Neural progenitor cell (in vitro differentiated cells): ENCODE data around the gene ZCRB1. TPM values are rescaled to one million over a fixed set of nuclear protein-coding genes. Genes with fewer than 3 reads are reported as not detected.

ENCODE experiments used
- DNase-seq: peaks from one replicate; pipeline ENCODE4 v3.0.0-alpha.2; 2016; ENCODE audit warnings: low spot score
- H2AFZ ChIP-seq: fragments of 200-600 bp; sonication (generic); replicated peaks from 2 replicates; pipeline ENCODE4 v1.6.1; 2016; ENCODE audit warnings: antibody characterized with exemption
- H3F3A ChIP-seq: fragments of 200-600 bp; sonication (generic); 2 replicates; pipeline ENCODE4 v1.6.1; 2016; ENCODE audit warnings: antibody characterized with exemption, low read depth
- H3K27ac ChIP-seq: fragments of 200-600 bp; sonication (generic); 2 replicates; pipeline ENCODE4 v1.5.1; 2016; ENCODE audit warnings: mild to moderate bottlenecking
- H3K27me3 ChIP-seq: fragments of 200-600 bp; sonication (generic); 2 replicates; pipeline ENCODE4 v1.6.1; 2016; ENCODE audit warnings: mild to moderate bottlenecking, moderate library complexity
- H3K36me3 ChIP-seq: fragments of 200-600 bp; sonication (generic); 2 replicates; pipeline ENCODE4 v1.5.1; 2016
- H3K4me1 ChIP-seq: fragments of 200-600 bp; sonication (generic); 2 replicates; pipeline ENCODE4 v1.6.1; 2016; ENCODE audit warnings: mixed run types
- H3K4me2 ChIP-seq: fragments of 200-600 bp; sonication (generic); 2 replicates; pipeline ENCODE4 v1.6.1; 2016
- H3K4me3 ChIP-seq: fragments of 200-600 bp; sonication (generic); 2 replicates; pipeline ENCODE4 v1.5.1; 2016
- H3K79me2 ChIP-seq: fragments of 200-600 bp; sonication (generic); 2 replicates; pipeline ENCODE4 v1.6.1; 2016; ENCODE audit warnings: low read depth
- H3K9ac ChIP-seq: fragments of 200-600 bp; sonication (generic); 2 replicates; pipeline ENCODE4 v1.6.1; 2016
- H3K9me3 ChIP-seq: fragments of 200-600 bp; sonication (generic); 2 replicates; pipeline ENCODE4 v1.5.1; 2016; ENCODE audit warnings: low read depth
- H4K20me1 ChIP-seq: fragments of 200-600 bp; sonication (generic); 2 replicates; pipeline ENCODE4 v1.6.1; 2016; ENCODE audit warnings: low read depth
- H3K27ac Mint-ChIP-seq: 3 replicates; pipeline ENCODE4 v1.8.0; 2021; ENCODE audit warnings: mixed read lengths
- H3K27me3 Mint-ChIP-seq: 2 replicates; pipeline ENCODE4 v1.8.0; 2022; ENCODE audit warnings: low read depth, mild to moderate bottlenecking, inconsistent platforms, moderate library complexity, mixed read lengths; ENCODE audit not compliant: insufficient read depth
- H3K36me3 Mint-ChIP-seq: 3 replicates; pipeline ENCODE4 v1.8.0; 2021; ENCODE audit warnings: mixed read lengths
- H3K4me1 Mint-ChIP-seq: 3 replicates; pipeline ENCODE4 v1.8.0; 2021; ENCODE audit warnings: mixed read lengths
- H3K4me3 Mint-ChIP-seq: 3 replicates; pipeline ENCODE4 v1.8.0; 2021; ENCODE audit warnings: mild to moderate bottlenecking, moderate library complexity, mixed read lengths
- H3K9me3 Mint-ChIP-seq: 3 replicates; pipeline ENCODE4 v1.8.0; 2020; ENCODE audit warnings: mixed read lengths
- CTCF ChIP-seq: fragments of 200-600 bp; sonication (generic); IDR thresholded peaks from 2 replicates; pipeline ENCODE4 v1.5.1; 2017; ENCODE audit warnings: antibody characterized with exemption, mild to moderate bottlenecking
- EZH2 ChIP-seq: fragments of 200-600 bp; sonication (generic); IDR thresholded peaks from 2 replicates; pipeline ENCODE4 v1.6.1; 2017; ENCODE audit warnings: antibody characterized with exemption, mild to moderate bottlenecking, moderate library complexity
- EZH2phosphoT487 ChIP-seq: fragments of 200-600 bp; sonication (generic); IDR thresholded peaks from 2 replicates; pipeline ENCODE4 v1.6.1; 2017; ENCODE audit warnings: antibody characterized with exemption
- total RNA-seq: library from RNA; depleted of rRNA; stranded (reverse); fragments of >200 nt; gene quantifications from 2 replicates; pipeline ENCODE4 v1.2.3, GENCODE V29; 2015; ENCODE audit warnings: low replicate concordance

Gene ZCRB1
- total RNA-seq, 1 donor from 2014 or later, result 84.7 TPM

GRCh38 chr12:42362647-42363260 is 36.9 kb upstream of the ZCRB1 start:
- H3K79me2 ChIP-seq, result peaks cover 14% of the 10 kb centered on the region
- H3K4me1 ChIP-seq, result no peaks in the 10 kb centered on the region
- Mint-ChIP-seq H3K27me3 (no peaks in the 10 kb centered on the region), H3K4me1 (no peaks in the 10 kb centered on the region), H3K36me3 (peaks cover 20% of the 10 kb centered on the region), H3K4me3 (no peak overlapping the region), H3K27ac (no peak overlapping the region), H3K9me3 (no peaks in the 10 kb centered on the region)
- no peak overlapping the region for H3K9ac ChIP-seq
- no peaks in the 10 kb centered on the region for H4K20me1 ChIP-seq
- H2AFZ ChIP-seq, result no peak overlapping the region
- H3K27me3 ChIP-seq, result no peaks in the 10 kb centered on the region
- no peak for TF ChIP-seq EZH2phosphoT487
- TF ChIP-seq CTCF, result no peak
- TF ChIP-seq EZH2, result no peak
- H3K36me3 ChIP-seq, result no peaks in the 10 kb centered on the region
- no peaks in the 10 kb centered on the region for H3K9me3 ChIP-seq
- no peak for DNase-seq
- no peak overlapping the region for H3K27ac ChIP-seq
- H3K4me3 ChIP-seq, result no peak overlapping the region
- H3F3A ChIP-seq, result no peaks in the 10 kb centered on the region
- H3K4me2 ChIP-seq, result no peak overlapping the region

- TF ChIP-seq CTCF (no peak), EZH2phosphoT487 (no peak), EZH2 (no peak)
- Mint-ChIP-seq H3K27me3 (no peaks in the 10 kb centered on the region), H3K36me3 (peaks cover 21% of the 10 kb centered on the region), H3K9me3 (no peaks in the 10 kb centered on the region), H3K27ac (no peak overlapping the region), H3K4me1 (no peaks in the 10 kb centered on the region), H3K4me3 (no peak overlapping the region)
- H3K36me3 ChIP-seq, result no peaks in the 10 kb centered on the region
- no peak overlapping the region for H2AFZ ChIP-seq
- no peaks in the 10 kb centered on the region for H3K9me3 ChIP-seq
- no peaks in the 10 kb centered on the region for H4K20me1 ChIP-seq
- no peak overlapping the region for H3K4me3 ChIP-seq
- H3K9ac ChIP-seq, result no peak overlapping the region
- no peaks in the 10 kb centered on the region for H3F3A ChIP-seq
- H3K4me1 ChIP-seq, result no peaks in the 10 kb centered on the region
- H3K27ac ChIP-seq, result no peak overlapping the region
- H3K79me2 ChIP-seq, result peaks cover 18% of the 10 kb centered on the region
- no peak overlapping the region for H3K4me2 ChIP-seq
- DNase-seq, result no peak
- H3K27me3 ChIP-seq, result no peaks in the 10 kb centered on the region
Measured at GRCh38 chr12:42361909-42362646, 36.2 kb upstream of the ZCRB1 start.

GRCh38 chr12:42360747-42361403 is 35.0 kb upstream of the ZCRB1 start:
- no peaks in the 10 kb centered on the region for H4K20me1 ChIP-seq
- H3K27me3 ChIP-seq, result no peaks in the 10 kb centered on the region
- no peaks in the 10 kb centered on the region for H3K27me3 Mint-ChIP-seq
- H3K79me2 ChIP-seq, result peaks cover 18% of the 10 kb centered on the region
- no peak overlapping the region for H3K27ac ChIP-seq
- H3K9me3 Mint-ChIP-seq, result no peaks in the 10 kb centered on the region
- no peak overlapping the region for H3K4me3 ChIP-seq
- H2AFZ ChIP-seq, result no peak overlapping the region
- no peaks in the 10 kb centered on the region for H3K36me3 ChIP-seq
- no peaks in the 10 kb centered on the region for H3K4me1 Mint-ChIP-seq
- no peak for TF ChIP-seq CTCF
- TF ChIP-seq EZH2phosphoT487, result no peak
- no peak for TF ChIP-seq EZH2
- H3K9me3 ChIP-seq, result no peaks in the 10 kb centered on the region
- no peaks in the 10 kb centered on the region for H3K4me1 ChIP-seq
- no peaks in the 10 kb centered on the region for H3F3A ChIP-seq
- DNase-seq, result no peak
- no peak overlapping the region for H3K9ac ChIP-seq
- peaks cover 18% of the 10 kb centered on the region for H3K36me3 Mint-ChIP-seq
- H3K4me2 ChIP-seq, result no peak overlapping the region
- no peak overlapping the region for H3K27ac Mint-ChIP-seq
- no peak overlapping the region for H3K4me3 Mint-ChIP-seq
